Measurements from ENCODE around the gene CHST3.

CHST3 gene

GRCh38 chr10:72007246-72007892 lies 43.2 kb downstream of the CHST3 start:
- Mint-ChIP-seq H3K4me3 (no peak overlapping the region), H3K27me3 (no peaks in the 10 kb centered on the region), H3K4me1 (no peaks in the 10 kb centered on the region), H3K9me3 (no peaks in the 10 kb centered on the region), H3K27ac (no peak overlapping the region)
- no peak for DNase-seq
- no peak for ATAC-seq

- no peaks in the 10 kb centered on the region for H3K27me3 Mint-ChIP-seq
- no peak overlapping the region for H3K4me3 Mint-ChIP-seq
- H3K9me3 Mint-ChIP-seq, result no peaks in the 10 kb centered on the region
- DNase-seq (no peak), ATAC-seq (no peak)
- H3K4me1 Mint-ChIP-seq, result no peaks in the 10 kb centered on the region
- peak overlapping the region in 1 of 2 donors; percentile 67 for H3K27ac Mint-ChIP-seq
Observed at GRCh38 chr10:72008096-72008981, 44.1 kb downstream of the CHST3 start.

- no peaks in the 10 kb centered on the region for H3K4me1 Mint-ChIP-seq
- no peak overlapping the region for H3K27ac Mint-ChIP-seq
- H3K4me3 Mint-ChIP-seq, result no peak overlapping the region
- no peaks in the 10 kb centered on the region for H3K9me3 Mint-ChIP-seq
- H3K27me3 Mint-ChIP-seq, result no peaks in the 10 kb centered on the region
- no peak for DNase-seq
- no peak for ATAC-seq
Observed at GRCh38 chr10:72009051-72009424, 44.8 kb downstream of the CHST3 start.

- Mint-ChIP-seq H3K4me1 (no peaks in the 10 kb centered on the region), H3K4me3 (no peak overlapping the region), H3K27me3 (no peaks in the 10 kb centered on the region), H3K27ac (peak overlapping the region in 1 of 2 donors; percentile 88), H3K9me3 (no peaks in the 10 kb centered on the region)
- ATAC-seq (no peak), DNase-seq (no peak)
Observed at GRCh38 chr10:72009425-72010081, 45.4 kb downstream of the CHST3 start.

- no peak for ATAC-seq
- no peaks in the 10 kb centered on the region for H3K4me1 Mint-ChIP-seq
- H3K27me3 Mint-ChIP-seq, result no peaks in the 10 kb centered on the region
- no peak overlapping the region for H3K4me3 Mint-ChIP-seq
- H3K27ac Mint-ChIP-seq, result peak overlapping the region in 1 of 2 donors; percentile 30
- no peaks in the 10 kb centered on the region for H3K9me3 Mint-ChIP-seq
- no peak for DNase-seq
Observed at GRCh38 chr10:72010234-72010973, 46.2 kb downstream of the CHST3 start.

- no peak for ATAC-seq
- Mint-ChIP-seq H3K27me3 (no peaks in the 10 kb centered on the region), H3K4me1 (no peaks in the 10 kb centered on the region), H3K27ac (peak overlapping the region in 1 of 2 donors; percentile 30), H3K9me3 (no peaks in the 10 kb centered on the region), H3K4me3 (no peak overlapping the region)
- no peak for DNase-seq
Observed at GRCh38 chr10:72011016-72011415, 46.8 kb downstream of the CHST3 start.

GRCh38 chr10:72011468-72011867 lies 47.3 kb downstream of the CHST3 start:
- H3K27ac Mint-ChIP-seq, result no peak overlapping the region
- ATAC-seq (no peak), DNase-seq (no peak)
- no peaks in the 10 kb centered on the region for H3K9me3 Mint-ChIP-seq
- no peaks in the 10 kb centered on the region for H3K4me1 Mint-ChIP-seq
- H3K4me3 Mint-ChIP-seq, result no peak overlapping the region
- H3K27me3 Mint-ChIP-seq, result no peaks in the 10 kb centered on the region

GRCh38 chr10:72011976-72012512 lies 47.8 kb downstream of the CHST3 start:
- Mint-ChIP-seq H3K4me3 (no peak overlapping the region), H3K9me3 (no peaks in the 10 kb centered on the region), H3K27me3 (no peaks in the 10 kb centered on the region), H3K4me1 (no peaks in the 10 kb centered on the region), H3K27ac (no peak overlapping the region)
- DNase-seq (no peak), ATAC-seq (no peak)

GRCh38 chr10:72012796-72013195 lies 48.6 kb downstream of the CHST3 start:
- ATAC-seq (no peak), DNase-seq (no peak)
- Mint-ChIP-seq H3K9me3 (no peaks in the 10 kb centered on the region), H3K27me3 (no peaks in the 10 kb centered on the region), H3K27ac (no peak overlapping the region), H3K4me3 (no peak overlapping the region), H3K4me1 (no peaks in the 10 kb centered on the region)

- DNase-seq (no peak), ATAC-seq (no peak)
- no peaks in the 10 kb centered on the region for H3K4me1 Mint-ChIP-seq
- H3K4me3 Mint-ChIP-seq, result no peak overlapping the region
- H3K27me3 Mint-ChIP-seq, result no peaks in the 10 kb centered on the region
- no peaks in the 10 kb centered on the region for H3K9me3 Mint-ChIP-seq
- H3K27ac Mint-ChIP-seq, result no peak overlapping the region
Observed at GRCh38 chr10:72013202-72013945, 49.2 kb downstream of the CHST3 start.

- no peaks in the 10 kb centered on the region for H3K4me1 Mint-ChIP-seq
- DNase-seq (no peak), ATAC-seq (no peak)
- H3K27ac Mint-ChIP-seq, result no peak overlapping the region
- H3K4me3 Mint-ChIP-seq, result no peak overlapping the region
- no peaks in the 10 kb centered on the region for H3K9me3 Mint-ChIP-seq
- H3K27me3 Mint-ChIP-seq, result no peaks in the 10 kb centered on the region
Observed at GRCh38 chr10:72014197-72014596, 50.0 kb downstream of the CHST3 start.

- Mint-ChIP-seq H3K27me3 (no peaks in the 10 kb centered on the region), H3K4me1 (no peaks in the 10 kb centered on the region), H3K27ac (no peak overlapping the region), H3K4me3 (no peak overlapping the region), H3K9me3 (no peaks in the 10 kb centered on the region)
- DNase-seq, result no peak
- no peak for ATAC-seq
Observed at GRCh38 chr10:72014785-72015480, 50.7 kb downstream of the CHST3 start.

GRCh38 chr10:72015841-72016240 lies 51.6 kb downstream of the CHST3 start:
- no peaks in the 10 kb centered on the region for H3K9me3 Mint-ChIP-seq
- no peak for ATAC-seq
- H3K27ac Mint-ChIP-seq, result no peak overlapping the region
- H3K4me1 Mint-ChIP-seq, result peaks cover 1% of the 10 kb centered on the region
- no peak for DNase-seq
- no peak overlapping the region for H3K4me3 Mint-ChIP-seq
- H3K27me3 Mint-ChIP-seq, result no peaks in the 10 kb centered on the region

- Mint-ChIP-seq H3K4me1 (peaks cover 7% of the 10 kb centered on the region), H3K27ac (peak overlapping the region in 1 of 2 donors; percentile 86), H3K27me3 (no peaks in the 10 kb centered on the region), H3K4me3 (no peak overlapping the region), H3K9me3 (no peaks in the 10 kb centered on the region)
- no peak for ATAC-seq
- DNase-seq, result no peak
Observed at GRCh38 chr10:72016608-72017300, 52.6 kb downstream of the CHST3 start.

Measured in stimulated activated naive CD8-positive, alpha-beta T cell treated with anti-CD3 and anti-CD28 coated beads, Interleukin-15, amount 100 ng/mL, for 72 hours (primary cell).